Dedifferentiated amniotic fluid mesenchymal stem cell (primary cell): ENCODE data around the gene AFAP1L1.

Experiments
- DNase-seq: peaks from one replicate; pipeline ENCODE4 v3.0.0-alpha.2; 2016; ENCODE audit errors: extremely low spot score

AFAP1L1 gene

GRCh38 chr5:149284501-149284900 is 12.8 kb downstream of the AFAP1L1 start:
- DNase-seq: no peak

GRCh38 chr5:149285153-149285552 is 13.5 kb downstream of the AFAP1L1 start:
- DNase-seq: no peak

- DNase-seq: no peak
Observed at GRCh38 chr5:149288436-149288835, 16.8 kb downstream of the AFAP1L1 start.

GRCh38 chr5:149289301-149289700 is 17.6 kb downstream of the AFAP1L1 start:
- no peak for DNase-seq

GRCh38 chr5:149294872-149295829 is 23.5 kb downstream of the AFAP1L1 start:
- DNase-seq: no peak

GRCh38 chr5:149297340-149298025 is 25.8 kb downstream of the AFAP1L1 start:
- no peak for DNase-seq

GRCh38 chr5:149298163-149298562 is 26.5 kb downstream of the AFAP1L1 start:
- no peak for DNase-seq

- DNase-seq: no peak
Observed at GRCh38 chr5:149298842-149299404, 27.3 kb downstream of the AFAP1L1 start.

GRCh38 chr5:149299451-149300054 is 27.9 kb downstream of the AFAP1L1 start:
- no peak for DNase-seq

- no peak for DNase-seq
Observed at GRCh38 chr5:149300441-149300840, 28.8 kb downstream of the AFAP1L1 start.

GRCh38 chr5:149301049-149301743 is 29.5 kb downstream of the AFAP1L1 start:
- DNase-seq: no peak

GRCh38 chr5:149301744-149302380 is 30.2 kb downstream of the AFAP1L1 start:
- DNase-seq: no peak

- DNase-seq: no peak
Observed at GRCh38 chr5:149302641-149303040, 31.0 kb downstream of the AFAP1L1 start.

- no peak for DNase-seq
Observed at GRCh38 chr5:149303210-149303609, 31.6 kb downstream of the AFAP1L1 start.

GRCh38 chr5:149304195-149305078 is 32.8 kb downstream of the AFAP1L1 start:
- DNase-seq: no peak

GRCh38 chr5:149309354-149309753 is 37.7 kb downstream of the AFAP1L1 start:
- no peak for DNase-seq

GRCh38 chr5:149310488-149310887 is 38.8 kb downstream of the AFAP1L1 start:
- no peak for DNase-seq

GRCh38 chr5:149310947-149311658 is 39.4 kb downstream of the AFAP1L1 start:
- peak; percentile 17 for DNase-seq

GRCh38 chr5:149313151-149313841 is 41.6 kb downstream of the AFAP1L1 start:
- no peak for DNase-seq
